SK-N-SH (cell line): ENCODE results near the gene XXYLT1. TPM values are rescaled to one million over a fixed set of nuclear protein-coding genes. Genes with fewer than 3 reads are reported as not detected.

Source experiments
- CTCF ChIA-PET: fragments of 300-600, 350-600 bp; formaldehyde crosslinking; extraction: SDS; loops from one replicate; lab custom pipeline; 2021; lab: Yijun Ruan, JAX
- POLR2A ChIA-PET: fragments of 350-600 bp; sonication (Branson Sonifier 250); formaldehyde crosslinking; extraction: SDS; loops from one replicate; lab custom pipeline; 2020; ENCODE audit warnings: antibody characterized with exemption, inconsistent platforms; lab: Yijun Ruan, JAX
- DNase-seq: peaks from one replicate; pipeline ENCODE4 v3.0.0; 2012
- H2AFZ ChIP-seq: fragments of 200-600 bp; sonication (generic); 2 replicates; pipeline ENCODE4 v1.8.1; 2016; ENCODE audit warnings: antibody characterized with exemption, mild to moderate bottlenecking, low read depth
- H3F3A ChIP-seq: fragments of 200-600 bp; sonication (generic); replicated peaks from 2 replicates; pipeline ENCODE3; 2016; ENCODE audit warnings: antibody characterized with exemption, mild to moderate bottlenecking; ENCODE audit not compliant: insufficient read depth
- H3K27ac ChIP-seq, 2 experiments: fragments of 200-500 bp in 1 of 2; fragments of 200-600 bp in 1 of 2; sonication (Bioruptor generic) in 1 of 2; sonication (generic), shearing (Covaris generic) in 1 of 2; 2 replicates each; pipeline versions ENCODE4 v1.5.1 to v1.6.1; 2014 to 2016; ENCODE audit warnings: low read depth in 2 of 2, inconsistent platforms in 1 of 2, low read length in 1 of 2, mild to moderate bottlenecking in 1 of 2, mixed read lengths in 1 of 2
- H3K27me3 ChIP-seq: fragments of 200-600 bp; sonication (generic), shearing (Covaris generic); 2 replicates; pipeline ENCODE4 v1.6.1; 2016; ENCODE audit warnings: mixed run types; ENCODE audit not compliant: insufficient read depth
- H3K36me3 ChIP-seq, 2 experiments: fragments of 200-500 bp in 1 of 2; fragments of 200-600 bp in 1 of 2; sonication (Bioruptor generic) in 1 of 2; sonication (generic) in 1 of 2; replicated peaks in 1 of 2; 2 replicates each; pipeline versions ENCODE3 to v1.5.1; 2014 to 2016; ENCODE audit warnings: low read length in 1 of 2, mild to moderate bottlenecking in 1 of 2; ENCODE audit not compliant: insufficient read depth in 2 of 2, control insufficient read depth in 1 of 2
- H3K4me1 ChIP-seq, 2 experiments: fragments of 200-500 bp in 1 of 2; fragments of 200-600 bp in 1 of 2; sonication (Bioruptor generic) in 1 of 2; sonication (generic), shearing (Covaris generic) in 1 of 2; 2 replicates each; pipeline versions ENCODE4 v1.5.1 to v1.6.1; 2014 to 2016; ENCODE audit warnings: low read depth in 1 of 2, low read length in 1 of 2, mixed run types in 1 of 2; ENCODE audit not compliant: insufficient read depth in 2 of 2, control insufficient read depth in 1 of 2
- H3K4me2 ChIP-seq: fragments of 200-600 bp; sonication (generic), shearing (Covaris generic); 2 replicates; pipeline ENCODE4 v1.6.1; 2017; ENCODE audit warnings: mixed run types
- H3K4me3 ChIP-seq, 2 experiments: fragments of 200-500 bp in 1 of 2; fragments of 200-600 bp in 1 of 2; sonication (Bioruptor generic) in 1 of 2; sonication (generic), shearing (Covaris generic) in 1 of 2; 2 replicates each; pipeline versions ENCODE4 v1.5.1 to v1.8.1; 2014 to 2016; ENCODE audit warnings: low read depth in 2 of 2, inconsistent platforms in 1 of 2, low read length in 1 of 2, mild to moderate bottlenecking in 1 of 2, mixed read lengths in 1 of 2, moderate library complexity in 1 of 2
- H3K79me2 ChIP-seq: fragments of 200-600 bp; sonication (generic); 2 replicates; pipeline ENCODE4 v1.8.1; 2017; ENCODE audit warnings: mild to moderate bottlenecking; ENCODE audit not compliant: insufficient read depth
- H3K9ac ChIP-seq: fragments of 200-600 bp; sonication (generic); 2 replicates; pipeline ENCODE4 v1.6.1; 2017; ENCODE audit warnings: mixed run types
- H3K9me2 ChIP-seq: fragments of 200-600 bp; sonication (generic); 2 replicates; pipeline ENCODE4 v1.6.1; 2017; ENCODE audit warnings: mixed run types
- H3K9me3 ChIP-seq: fragments of 200-600 bp; sonication (generic); 2 replicates; pipeline ENCODE4 v1.6.1; 2017; ENCODE audit warnings: mixed run types, mild to moderate bottlenecking, moderate library complexity
- H4K20me1 ChIP-seq: fragments of 200-600 bp; sonication (generic); 2 replicates; pipeline ENCODE4 v1.6.1; 2017; ENCODE audit warnings: mild to moderate bottlenecking, mixed run types; ENCODE audit not compliant: insufficient read depth
- CTCF ChIP-seq: fragments of 200-600 bp; sonication (generic); IDR thresholded peaks from 2 replicates; pipeline ENCODE4 v1.6.1; 2017; ENCODE audit warnings: antibody characterized with exemption, mild to moderate bottlenecking, moderate library complexity
- ELF1 ChIP-seq: IDR thresholded peaks from 2 replicates; pipeline ENCODE4 v1.4.0; 2012
- FOXM1 ChIP-seq: IDR thresholded peaks from 2 replicates; pipeline ENCODE4 v1.4.0; 2012; ENCODE audit warnings: low read depth, mild to moderate bottlenecking
- MEF2A ChIP-seq: IDR thresholded peaks from 2 replicates; pipeline ENCODE4 v1.4.0; 2012; ENCODE audit warnings: low read depth, borderline replicate concordance
- MXI1 ChIP-seq: IDR thresholded peaks from 2 replicates; pipeline ENCODE4 v1.6.1; 2012; ENCODE audit warnings: mild to moderate bottlenecking, low read depth, low read length, improper control_type of control experiment
- NFIC ChIP-seq: IDR thresholded peaks from 2 replicates; pipeline ENCODE4 v1.4.0; 2012; ENCODE audit warnings: borderline replicate concordance
- POLR2AphosphoS5 ChIP-seq: IDR thresholded peaks from 2 replicates; pipeline ENCODE4 v1.6.1; 2012; ENCODE audit warnings: low read depth, low read length
- REST ChIP-seq: IDR thresholded peaks from 2 replicates; pipeline ENCODE4 v1.6.1; 2012; ENCODE audit warnings: mild to moderate bottlenecking, low read depth, low read length, moderate library complexity
- RFX5 ChIP-seq: IDR thresholded peaks from 2 replicates; pipeline ENCODE4 v1.6.1; 2012; ENCODE audit warnings: mild to moderate bottlenecking, improper control_type of control experiment, low read length
- RXRA ChIP-seq: IDR thresholded peaks from 2 replicates; pipeline ENCODE4 v1.4.0; 2012; ENCODE audit warnings: low read depth, mild to moderate bottlenecking, borderline replicate concordance
- TCF12 ChIP-seq: IDR thresholded peaks from 2 replicates; pipeline ENCODE4 v1.4.0; 2012
- YY1 ChIP-seq: IDR thresholded peaks from 2 replicates; pipeline ENCODE4 v1.4.0; 2012; ENCODE audit warnings: low read depth, mild to moderate bottlenecking
- ZBTB33 ChIP-seq: IDR thresholded peaks from 2 replicates; pipeline ENCODE4 v1.4.0; 2012; ENCODE audit warnings: low read depth, borderline replicate concordance
- WGBS: methylation state at CpG from one replicate; pipeline ENCODE4 v1.1.6; 2017; ENCODE audit warnings: low lambda C conversion rate; 5-methylcytosine and 5-hydroxymethylcytosine counted together
- polyA plus RNA-seq, 3 experiments: library from polyadenylated mRNA; depleted of rRNA; stranded (reverse); fragments of >200 nt; gene quantifications; 2 replicates each; pipeline ENCODE4 v1.2.3, GENCODE V29; 2012
- TF ChIP-seq, protein P1 (sequence below): fragments of 150-350 bp; IDR thresholded peaks from 2 replicates; pipeline ENCODE4 v1.6.1; 2017; ENCODE audit warnings: antibody characterized with exemption, low read length, low read depth, borderline replicate concordance
- TF ChIP-seq, protein P2 (sequence below): IDR thresholded peaks from 2 replicates; pipeline ENCODE4; 2012

XXYLT1 gene
- polyA plus RNA-seq, 1 of the 3 experiments (the other 2 are of a cell fraction): 22.6 TPM

DNA sequence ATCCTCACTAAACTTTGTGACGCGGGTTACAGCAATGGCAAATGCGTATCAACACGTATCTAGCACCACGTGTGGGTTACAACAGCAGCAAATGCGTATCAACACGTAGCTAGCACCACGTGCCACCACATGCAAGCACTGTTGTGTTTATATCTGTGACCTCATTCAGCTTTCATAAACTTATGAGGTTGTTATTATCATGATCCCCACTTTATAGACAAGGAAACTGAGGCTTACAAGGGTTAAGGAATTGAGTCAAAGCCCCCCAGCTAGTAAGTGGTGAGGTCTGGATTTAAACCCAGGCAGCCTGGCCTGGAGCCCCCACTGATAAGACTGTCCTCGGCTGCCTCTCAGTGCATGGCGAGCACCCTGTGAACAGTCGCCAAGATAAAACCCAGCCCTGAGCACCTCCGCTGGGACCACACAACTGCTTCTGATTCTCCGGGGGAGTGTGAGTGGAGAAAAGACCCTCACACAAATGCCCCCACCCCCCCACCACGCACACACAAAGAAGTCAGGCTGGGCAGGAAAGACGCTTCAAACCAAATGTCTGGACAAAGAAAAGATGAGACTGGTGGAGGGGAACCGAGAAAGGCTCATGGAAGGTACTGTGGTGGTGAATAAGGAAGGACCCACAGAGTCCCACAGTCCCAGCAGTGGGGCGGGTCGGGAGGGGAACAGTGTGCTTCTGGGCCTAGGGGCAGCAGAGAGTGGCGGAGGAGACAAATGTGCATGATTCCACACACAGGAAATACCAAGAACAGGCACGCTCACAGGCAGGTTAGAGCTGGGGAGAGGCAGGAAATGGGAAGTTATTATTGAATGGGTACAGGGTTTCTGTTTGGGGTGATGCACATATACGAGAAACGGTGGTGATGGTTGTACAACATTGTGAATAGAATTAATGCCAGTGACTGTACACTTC is 173.4 kb downstream of the XXYLT1 start:
- WGBS: 85% methylated on average over 22 of the region's 22 CpGs
- H3K9ac ChIP-seq: no peak overlapping the region
- H3K9me3 ChIP-seq: no peaks in the 10 kb centered on the region
- H3K27ac ChIP-seq: no peak overlapping the region; a peak in 1 of 4 replicates
- H4K20me1 ChIP-seq: no peaks in the 10 kb centered on the region
- H3K27me3 ChIP-seq: no peaks in the 10 kb centered on the region
- no peak overlapping the region for H2AFZ ChIP-seq
- H3K4me1 ChIP-seq: peaks cover 17 to 48% of the 10 kb centered on the region in 2 experiments
- CTCF ChIA-PET: interaction anchor here (1.2 to 2.2 kb wide), 3 partner anchors 12 to 415 kb away, joined by 3 to 10 read pairs (median 4); no protein-coding TSS in a partner anchor
- POLR2A ChIA-PET: no interaction called here
- no peak overlapping the region for H3K4me3 ChIP-seq
- TF ChIP-seq, protein P1, sequence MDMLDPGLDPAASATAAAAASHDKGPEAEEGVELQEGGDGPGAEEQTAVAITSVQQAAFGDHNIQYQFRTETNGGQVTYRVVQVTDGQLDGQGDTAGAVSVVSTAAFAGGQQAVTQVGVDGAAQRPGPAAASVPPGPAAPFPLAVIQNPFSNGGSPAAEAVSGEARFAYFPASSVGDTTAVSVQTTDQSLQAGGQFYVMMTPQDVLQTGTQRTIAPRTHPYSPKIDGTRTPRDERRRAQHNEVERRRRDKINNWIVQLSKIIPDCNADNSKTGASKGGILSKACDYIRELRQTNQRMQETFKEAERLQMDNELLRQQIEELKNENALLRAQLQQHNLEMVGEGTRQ: no peak
- TF ChIP-seq TCF12 (no peak), ZBTB33 (no peak), REST (no peak), CTCF (no peak), RXRA (no peak), RFX5 (no peak), MEF2A (no peak), YY1 (no peak), ELF1 (no peak), POLR2AphosphoS5 (no peak), FOXM1 (no peak), NFIC (no peak), MXI1 (no peak)
- TF ChIP-seq, protein P2, sequence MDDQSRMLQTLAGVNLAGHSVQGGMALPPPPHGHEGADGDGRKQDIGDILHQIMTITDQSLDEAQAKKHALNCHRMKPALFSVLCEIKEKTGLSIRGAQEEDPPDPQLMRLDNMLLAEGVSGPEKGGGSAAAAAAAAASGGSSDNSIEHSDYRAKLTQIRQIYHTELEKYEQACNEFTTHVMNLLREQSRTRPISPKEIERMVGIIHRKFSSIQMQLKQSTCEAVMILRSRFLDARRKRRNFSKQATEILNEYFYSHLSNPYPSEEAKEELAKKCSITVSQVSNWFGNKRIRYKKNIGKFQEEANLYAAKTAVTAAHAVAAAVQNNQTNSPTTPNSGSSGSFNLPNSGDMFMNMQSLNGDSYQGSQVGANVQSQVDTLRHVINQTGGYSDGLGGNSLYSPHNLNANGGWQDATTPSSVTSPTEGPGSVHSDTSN: no peak
- no peak for DNase-seq
- no peaks in the 10 kb centered on the region for H3K36me3 ChIP-seq
- H3K4me2 ChIP-seq: no peak overlapping the region
- no peaks in the 10 kb centered on the region for H3K9me2 ChIP-seq
- peaks cover 11% of the 10 kb centered on the region for H3F3A ChIP-seq
- no peaks in the 10 kb centered on the region; the same call in 1 of the 2 replicates for H3K79me2 ChIP-seq
